ENCODE results near the gene ARHGAP45.

- TF ChIP-seq, protein P1, sequence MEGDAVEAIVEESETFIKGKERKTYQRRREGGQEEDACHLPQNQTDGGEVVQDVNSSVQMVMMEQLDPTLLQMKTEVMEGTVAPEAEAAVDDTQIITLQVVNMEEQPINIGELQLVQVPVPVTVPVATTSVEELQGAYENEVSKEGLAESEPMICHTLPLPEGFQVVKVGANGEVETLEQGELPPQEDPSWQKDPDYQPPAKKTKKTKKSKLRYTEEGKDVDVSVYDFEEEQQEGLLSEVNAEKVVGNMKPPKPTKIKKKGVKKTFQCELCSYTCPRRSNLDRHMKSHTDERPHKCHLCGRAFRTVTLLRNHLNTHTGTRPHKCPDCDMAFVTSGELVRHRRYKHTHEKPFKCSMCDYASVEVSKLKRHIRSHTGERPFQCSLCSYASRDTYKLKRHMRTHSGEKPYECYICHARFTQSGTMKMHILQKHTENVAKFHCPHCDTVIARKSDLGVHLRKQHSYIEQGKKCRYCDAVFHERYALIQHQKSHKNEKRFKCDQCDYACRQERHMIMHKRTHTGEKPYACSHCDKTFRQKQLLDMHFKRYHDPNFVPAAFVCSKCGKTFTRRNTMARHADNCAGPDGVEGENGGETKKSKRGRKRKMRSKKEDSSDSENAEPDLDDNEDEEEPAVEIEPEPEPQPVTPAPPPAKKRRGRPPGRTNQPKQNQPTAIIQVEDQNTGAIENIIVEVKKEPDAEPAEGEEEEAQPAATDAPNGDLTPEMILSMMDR (IDR thresholded peaks at IDR 0.05; ENCODE audit: low read depth, low read length, poor library complexity, severe bottlenecking): no peak
- no peak for TF ChIP-seq EZH2phosphoT487 (IDR thresholded peaks at IDR 0.05; ENCODE audit: borderline replicate concordance, low read length)
Measured at GRCh38 chr19:1084024-1084868, 17.3 kb downstream of the ARHGAP45 start.

Data from DOHH2 (cell line).